Measurements from ENCODE around the gene SPATA45.

- TF ChIP-seq CTCF (conservative IDR thresholded peaks at IDR 0.05; ENCODE audit: low read depth, low read length) (no peak), EZH2 (IDR thresholded peaks at IDR 0.05; ENCODE audit: low read length, unreplicated experiment) (no peak)
Measured at GRCh38 chr1:212785871-212786270, 61.6 kb downstream of the SPATA45 start.
